Right cardiac atrium (tissue), 5 donors: ENCODE measurements around the gene AGBL1. TPM values are rescaled to one million over a fixed set of nuclear protein-coding genes. Genes with fewer than 3 reads are reported as not detected.

ENCODE experiments used
- ATAC-seq, 2 donors: fragments of 200-7000 bp; cut with Tn5 transposase; one replicate each; pipeline versions ENCODE4 v1.8.0 to v1.9.1; 2020; ENCODE audit warnings: moderate library complexity in 2 of 2, mild to moderate bottlenecking in 1 of 2
- DNase-seq, 3 donors: peaks; one replicate each; pipeline ENCODE4 v3.0.0-alpha.2; 2020
- H3K27ac ChIP-seq: one replicate; pipeline ENCODE4 v1.5.1; 2013; ENCODE audit warnings: mild to moderate bottlenecking, low read length, control low read depth, moderate library complexity
- H3K27me3 ChIP-seq: one replicate; pipeline ENCODE4 v1.6.1; 2013; ENCODE audit not compliant: control insufficient read depth, insufficient read depth
- H3K4me1 ChIP-seq: one replicate; pipeline ENCODE4 v1.6.1; 2013; ENCODE audit warnings: low read length; ENCODE audit not compliant: control insufficient read depth, insufficient read depth
- H3K4me3 ChIP-seq: one replicate; pipeline ENCODE4 v1.5.1; 2013; ENCODE audit warnings: low read length, control low read depth
- H3K9me3 ChIP-seq: one replicate; pipeline ENCODE4 v1.6.1; 2013; ENCODE audit warnings: low read length; ENCODE audit not compliant: control insufficient read depth
- WGBS: extraction: QIAGEN DNeasy Blood & Tissue Kit; methylation state at CpG from one replicate; pipeline ENCODE4 v1.1.7; 2013; 5-methylcytosine and 5-hydroxymethylcytosine counted together
- intact Hi-C, 4 donors: fragments of 100-400 bp; cut with DNase I; formaldehyde crosslinking; loops; one replicate each; pipeline versions ENCODE4 v1.11.0 to v1.14.0; 2022 to 2023
- polyA plus RNA-seq: library from polyadenylated mRNA; stranded (reverse); fragments of 200-250 nt; gene quantifications from one replicate; pipeline ENCODE4 v1.2.3, GENCODE V29; 2013
- total RNA-seq, 4 donors: library from RNA; stranded (reverse); fragmentation: NEBNext Ultra II Directional; extraction: Animal tissue kit (Norgen Biotek cat#: 25700); gene quantifications; one replicate each; pipeline ENCODE4 v1.2.1, GENCODE V29; 2021
- donor health status: healthy with polysubstance abuse.
- donor health status: DM: no; HTN: yes; CAD: no.
- donor health status: DM: no; HTN: no; CAD: no.
- donor health status: DM: no; HTN: yes; CAD: no; lungs with severe emphysema.
- donor health status: DM: yes; HTN: yes; CAD: no.

The AGBL1 gene
- total and polyA plus RNA-seq, 5 donors = not detected

DNA sequence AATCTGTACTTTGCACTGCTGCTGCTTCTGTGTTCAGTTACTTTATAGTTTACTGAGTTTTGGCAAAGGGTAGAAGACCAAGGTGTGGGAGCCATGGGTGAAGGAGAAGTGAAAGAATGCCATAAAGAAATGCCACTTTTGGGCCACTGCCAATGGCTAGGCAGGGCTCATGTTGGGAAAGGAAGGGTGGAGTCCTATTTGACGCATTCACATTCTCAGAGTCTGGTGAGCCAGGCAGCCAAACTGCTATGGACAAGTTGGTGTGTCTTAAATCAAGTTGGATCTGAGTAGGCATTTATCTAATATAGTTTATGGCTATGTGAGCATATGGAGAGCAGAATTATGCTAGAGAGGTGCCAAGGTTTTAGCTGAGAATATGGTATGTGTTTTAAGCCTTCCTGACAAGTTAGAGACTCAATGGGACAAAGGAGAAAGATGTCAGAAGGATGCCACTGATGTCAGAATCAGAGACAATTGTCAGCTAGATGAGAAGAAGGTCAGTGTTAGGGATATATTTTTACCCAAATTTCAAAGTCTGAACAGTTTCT, 296.1 kb downstream of the AGBL1 start:
- Histone ChIP-seq H3K4me1 (no peaks in the 10 kb centered on the region), H3K27ac (no peak overlapping the region), H3K4me3 (no peak overlapping the region), H3K27me3 (no peaks in the 10 kb centered on the region), H3K9me3 (no peaks in the 10 kb centered on the region)
- intact Hi-C loops = no loop called here
- DNase-seq (no peak), ATAC-seq (no peak)
- 65% methylated on average over 1 of the region's 1 CpG for WGBS

GRCh38 chr15:86377914-86378313, 298.2 kb downstream of the AGBL1 start:
- no peaks in the 10 kb centered on the region for H3K4me1 ChIP-seq
- ATAC-seq (no peak), DNase-seq (no peak)
- H3K27me3 ChIP-seq = no peaks in the 10 kb centered on the region
- intact Hi-C loops = no loop called here
- 89% methylated on average over 1 of the region's 1 CpG for WGBS
- H3K4me3 ChIP-seq = no peak overlapping the region
- H3K27ac ChIP-seq = no peak overlapping the region
- H3K9me3 ChIP-seq = no peaks in the 10 kb centered on the region

- Histone ChIP-seq H3K4me1 (no peaks in the 10 kb centered on the region), H3K4me3 (no peak overlapping the region), H3K27ac (no peak overlapping the region), H3K9me3 (no peaks in the 10 kb centered on the region), H3K27me3 (no peaks in the 10 kb centered on the region)
- WGBS = 83% methylated on average over 5 of the region's 5 CpGs
- DNase-seq (no peak), ATAC-seq (no peak)
- intact Hi-C loops = no loop called here
Measured at GRCh38 chr15:86382341-86382740, 302.7 kb downstream of the AGBL1 start.

DNA sequence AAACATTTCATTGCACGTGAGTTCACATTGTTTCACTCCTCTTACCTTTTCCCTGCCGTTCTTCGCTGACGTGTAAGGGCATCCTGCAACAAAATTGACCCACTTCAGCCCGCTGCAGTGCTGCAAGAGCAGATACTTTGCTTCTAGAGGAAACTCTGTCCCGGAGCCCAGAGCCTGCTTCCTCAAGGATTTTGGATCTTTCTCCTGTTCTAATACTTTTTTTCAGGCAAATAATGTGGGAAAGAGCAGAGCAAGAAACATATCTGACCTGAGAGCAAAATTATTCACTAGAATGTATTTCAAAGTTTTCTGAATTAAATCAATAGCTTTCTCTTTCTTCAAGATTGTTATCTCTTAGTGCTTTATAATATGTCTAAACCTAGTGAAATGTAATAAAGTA, 303.9 kb downstream of the AGBL1 start:
- Histone ChIP-seq H3K9me3 (no peaks in the 10 kb centered on the region), H3K4me3 (no peak overlapping the region), H3K27me3 (no peaks in the 10 kb centered on the region), H3K27ac (no peak overlapping the region), H3K4me1 (no peaks in the 10 kb centered on the region)
- intact Hi-C loops = no loop called here
- ATAC-seq = no peak
- 83% methylated on average over 6 of the region's 6 CpGs for WGBS
- DNase-seq = no peak

DNA sequence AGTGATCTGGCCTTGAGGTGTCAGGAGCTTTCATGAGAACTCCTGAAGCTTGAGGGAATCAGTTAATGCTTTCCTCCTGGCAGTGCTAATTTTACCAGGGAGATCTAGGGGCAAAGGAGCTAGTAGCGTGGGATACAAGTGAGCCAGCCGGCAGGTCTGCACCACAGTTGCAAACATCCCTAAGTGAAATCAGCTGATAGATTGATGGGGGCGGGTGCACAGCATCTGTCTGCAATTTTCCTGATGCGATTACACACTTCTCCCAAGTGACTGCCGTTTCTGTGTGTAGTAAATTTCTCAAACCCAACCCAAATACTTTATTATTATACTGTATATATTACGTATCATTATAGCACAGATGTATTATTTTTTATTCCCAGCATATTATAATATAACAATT, 304.5 kb downstream of the AGBL1 start:
- WGBS = 52% methylated on average over 6 of the region's 6 CpGs
- ATAC-seq = no peak
- H3K4me3 ChIP-seq = no peak overlapping the region
- no peak overlapping the region for H3K27ac ChIP-seq
- H3K9me3 ChIP-seq = no peaks in the 10 kb centered on the region
- DNase-seq = no peak
- intact Hi-C loops = no loop called here
- H3K4me1 ChIP-seq = no peaks in the 10 kb centered on the region
- H3K27me3 ChIP-seq = no peaks in the 10 kb centered on the region

DNA sequence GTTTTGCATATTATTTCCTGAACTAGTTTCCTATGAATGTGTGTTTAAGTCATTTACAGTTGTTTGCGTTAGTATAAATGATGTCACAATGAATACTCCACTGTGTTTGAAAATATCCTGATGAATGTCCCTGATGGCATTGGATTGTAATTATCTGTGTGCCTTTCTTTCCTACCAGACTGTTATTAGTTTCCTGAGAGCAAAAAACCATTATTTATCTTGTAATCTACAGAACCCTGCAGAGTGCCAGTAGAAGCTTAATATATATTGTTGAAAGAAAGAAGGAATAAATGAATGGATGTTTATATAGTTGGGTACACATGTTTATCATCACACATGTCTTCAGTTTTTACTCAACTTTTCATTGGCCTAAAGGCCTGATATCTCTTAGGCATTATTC, 312.6 kb downstream of the AGBL1 start:
- no peak overlapping the region for H3K4me3 ChIP-seq
- intact Hi-C loops = no loop called here
- WGBS = 77% methylated on average over 1 of the region's 1 CpG
- DNase-seq (no peak), ATAC-seq (no peak)
- no peaks in the 10 kb centered on the region for H3K4me1 ChIP-seq
- no peaks in the 10 kb centered on the region for H3K27me3 ChIP-seq
- no peak overlapping the region for H3K27ac ChIP-seq
- H3K9me3 ChIP-seq = no peaks in the 10 kb centered on the region

DNA sequence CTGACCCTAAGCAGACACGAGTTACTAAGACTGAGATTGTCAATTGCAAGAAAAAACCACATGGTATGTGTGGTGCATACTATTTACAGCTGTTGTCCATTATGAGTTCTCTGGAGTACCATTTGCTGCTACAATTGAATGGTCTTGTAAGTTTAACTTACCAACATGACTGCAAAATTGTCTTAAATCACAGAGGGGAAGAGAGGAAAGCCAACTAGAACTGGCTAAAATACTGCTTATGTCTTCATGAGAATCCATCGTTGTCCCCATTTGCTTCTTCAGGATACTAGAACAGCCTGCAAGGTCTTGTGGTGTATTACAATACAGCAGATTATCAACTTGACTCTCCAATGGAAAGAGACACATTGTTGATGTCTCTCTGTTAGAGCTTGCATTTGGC, 313.2 kb downstream of the AGBL1 start:
- intact Hi-C loops = no loop called here
- 62% methylated on average over 2 of the region's 2 CpGs for WGBS
- H3K9me3 ChIP-seq = no peaks in the 10 kb centered on the region
- ATAC-seq = no peak
- no peak overlapping the region for H3K4me3 ChIP-seq
- H3K4me1 ChIP-seq = no peaks in the 10 kb centered on the region
- H3K27ac ChIP-seq = no peak overlapping the region
- H3K27me3 ChIP-seq = no peaks in the 10 kb centered on the region
- DNase-seq = no peak

DNA sequence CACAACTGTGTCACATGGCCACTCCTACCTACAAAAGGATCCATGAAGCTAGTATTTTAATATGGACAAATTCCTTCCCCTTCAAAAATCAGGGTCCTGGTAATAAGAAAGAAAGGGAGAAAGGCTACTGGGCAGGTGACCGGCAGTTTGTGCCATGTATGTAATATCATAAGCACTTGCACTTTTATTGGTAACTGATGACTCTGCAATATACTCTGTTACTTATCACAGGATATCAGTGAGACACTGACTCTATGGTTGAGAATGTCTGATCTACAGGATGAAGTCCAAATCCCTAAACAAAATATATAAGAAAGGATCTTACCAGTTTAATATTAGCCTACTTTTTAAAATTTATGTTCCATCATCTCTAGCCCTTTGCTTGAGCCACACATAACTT, 315.2 kb downstream of the AGBL1 start:
- DNase-seq = no peak
- no peaks in the 10 kb centered on the region for H3K27me3 ChIP-seq
- no peak overlapping the region for H3K4me3 ChIP-seq
- H3K9me3 ChIP-seq = no peaks in the 10 kb centered on the region
- no peak for ATAC-seq
- WGBS = 97% methylated on average over 1 of the region's 1 CpG
- H3K4me1 ChIP-seq = no peaks in the 10 kb centered on the region
- intact Hi-C loops = no loop called here
- no peak overlapping the region for H3K27ac ChIP-seq

- Histone ChIP-seq H3K27me3 (no peaks in the 10 kb centered on the region), H3K4me1 (no peaks in the 10 kb centered on the region), H3K4me3 (no peak overlapping the region), H3K27ac (no peak overlapping the region), H3K9me3 (no peaks in the 10 kb centered on the region)
- ATAC-seq (peak; percentile 91 to 98), DNase-seq (peak; percentile 59 to 82 (median 60))
- intact Hi-C loops = no loop called here
- WGBS = 50% methylated on average over 5 of the region's 5 CpGs
Measured at GRCh38 chr15:86399041-86399954, 319.6 kb downstream of the AGBL1 start.

DNA sequence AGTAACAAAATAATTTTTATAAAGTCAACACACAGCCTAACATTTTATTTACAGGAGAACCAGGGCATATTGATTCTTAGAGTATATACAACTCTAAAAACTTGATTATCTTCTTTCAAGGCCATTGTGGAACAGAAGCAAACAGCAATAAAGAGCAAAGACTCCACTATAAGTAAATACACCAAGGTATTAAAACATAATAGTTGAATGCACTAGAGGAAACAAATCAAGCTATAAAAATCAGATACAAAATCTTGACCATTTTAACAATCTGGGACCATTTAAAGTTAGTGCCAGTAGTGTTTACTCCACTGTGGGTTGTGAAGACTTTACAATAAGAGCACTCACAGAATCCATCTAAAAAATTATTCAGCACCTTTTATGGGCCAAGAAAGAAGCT, 323.6 kb downstream of the AGBL1 start:
- no peak for ATAC-seq

DNA sequence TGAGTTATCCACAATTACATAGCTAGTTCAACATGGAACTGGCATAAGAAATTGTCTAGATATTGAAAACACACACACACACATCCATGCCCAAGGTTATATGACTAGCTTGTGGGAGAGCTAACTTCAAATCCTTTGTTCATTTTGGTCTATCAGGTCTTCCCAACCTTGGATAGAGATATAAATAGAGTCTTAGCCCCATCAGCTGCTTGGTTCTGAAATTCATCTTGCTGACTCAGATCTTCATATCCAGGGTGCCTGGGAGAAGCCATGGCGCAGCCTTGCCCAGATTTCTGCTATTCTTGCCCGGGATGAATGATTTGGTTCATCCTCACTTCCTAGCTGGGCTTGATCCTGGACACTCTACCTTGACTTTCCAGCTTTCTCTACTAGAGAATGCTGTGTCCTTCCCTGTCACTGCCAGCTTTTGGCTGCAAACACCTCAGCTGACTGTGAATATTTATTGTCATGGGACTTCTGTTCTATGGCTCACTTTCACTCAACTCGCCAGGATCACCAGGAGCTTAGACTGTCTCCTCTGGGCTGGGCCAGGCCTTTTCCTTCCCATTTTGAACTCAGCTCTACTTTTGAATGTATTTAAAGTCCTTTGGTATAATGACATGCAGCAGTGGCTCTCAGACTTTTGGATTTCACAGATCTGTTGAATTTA, 324.4 kb downstream of the AGBL1 start:
- no peaks in the 10 kb centered on the region for H3K9me3 ChIP-seq
- ATAC-seq (no peak), DNase-seq (no peak)
- H3K4me3 ChIP-seq = no peak overlapping the region
- intact Hi-C loops = no loop called here
- no peaks in the 10 kb centered on the region for H3K27me3 ChIP-seq
- no peaks in the 10 kb centered on the region for H3K4me1 ChIP-seq
- no peak overlapping the region for H3K27ac ChIP-seq
- WGBS = 84% methylated on average over 3 of the region's 3 CpGs

More for the DNA sequence above, 323.6 kb downstream of the AGBL1 start:
- DNase-seq = no peak
- Histone ChIP-seq H3K9me3 (no peaks in the 10 kb centered on the region), H3K4me3 (no peak overlapping the region), H3K27me3 (no peaks in the 10 kb centered on the region), H3K27ac (no peak overlapping the region), H3K4me1 (no peaks in the 10 kb centered on the region)
- intact Hi-C loops = no loop called here
